ENCODE data around the gene RASEF. TPM values are rescaled to one million over a fixed set of nuclear protein-coding genes. Genes with fewer than 3 reads are reported as not detected.

RASEF gene
- total and polyA plus RNA-seq, 10 of the 15 experiments (the other 5 are each of a cell fraction or from before 2014, with no cell fraction given), result under 0.01 to 0.04 (median 0.01) TPM; not detected in 7

DNA sequence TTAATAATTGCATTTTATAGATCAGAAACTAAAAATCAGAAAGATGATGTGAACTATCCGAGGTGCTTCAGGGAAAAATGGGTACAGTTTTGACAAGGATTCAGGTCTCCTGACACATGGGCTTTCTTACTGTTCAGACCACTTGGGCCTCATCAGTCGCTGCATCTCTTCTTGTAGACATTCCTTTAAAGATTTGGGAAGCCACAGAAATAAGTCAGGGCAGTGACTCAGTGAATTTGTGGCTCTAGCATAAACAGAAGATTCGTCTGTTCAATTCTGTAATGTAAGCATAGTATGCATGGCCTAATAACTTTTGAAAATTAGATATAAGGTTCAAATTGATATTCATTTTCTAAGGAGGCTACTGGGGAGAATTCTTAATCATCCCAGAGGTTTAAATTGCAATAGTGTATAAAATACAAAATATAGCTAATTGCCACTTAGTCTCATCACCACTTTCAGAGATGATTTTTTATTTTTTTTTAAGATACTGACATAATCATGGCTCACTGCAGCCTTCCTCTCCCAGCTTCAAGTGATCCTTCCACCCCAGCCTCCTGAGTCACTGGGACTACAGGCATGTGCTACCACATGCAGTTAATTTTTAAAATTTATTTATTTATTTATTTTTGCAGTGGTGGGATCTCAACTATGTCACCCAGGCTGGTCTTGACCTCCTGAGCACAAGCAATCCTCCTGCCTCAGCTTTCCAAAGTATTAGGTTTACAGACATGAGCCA is 48.9 kb downstream of the RASEF start:
- Histone ChIP-seq H3K4me3 (no peak overlapping the region), H2AFZ (ENCODE audit: control insufficient read depth, low read depth, low read length) (no peak overlapping the region), H3K27ac (ENCODE audit: control insufficient read depth, insufficient read depth) (no peak overlapping the region), H3K9me3 (replicated peaks; ENCODE audit: control insufficient read depth, insufficient read depth, low read length) (no peaks in the 10 kb centered on the region), H3K79me2 (ENCODE audit: control insufficient read depth, insufficient read depth, low read length) (no peaks in the 10 kb centered on the region), H4K20me1 (ENCODE audit: control insufficient read depth, insufficient read depth) (no peaks in the 10 kb centered on the region), H3K4me2 (ENCODE audit: control insufficient read depth, insufficient read depth) (no peak overlapping the region), H3K27me3 (replicated peaks in 1 of 2; ENCODE audit: control insufficient read depth in 2 of 2, insufficient read depth in 2 of 2, low read length in 1 of 2) (no peaks in the 10 kb centered on the region), H3K9ac (ENCODE audit: control insufficient read depth, insufficient read depth, low read length) (no peak overlapping the region), H3K4me1 (ENCODE audit: control insufficient read depth, insufficient read depth, low read length) (no peaks in the 10 kb centered on the region), H3K36me3 (ENCODE audit: control insufficient read depth in 2 of 2, insufficient read depth in 2 of 2, low read length in 1 of 2) (no peaks in the 10 kb centered on the region)
- DNase-seq (ENCODE audit: low read depth, low spot score) (no peak), ATAC-seq (no peak), FAIRE-seq (no peak)
- in situ Hi-C loops (cut with MboI) (no loop called here), intact Hi-C loops (cut with micrococcal nuclease; ENCODE audit: unreplicated experiment) (no loop called here)
- SMC1A ChIA-PET (ENCODE audit: uncharacterized antibody, unreplicated experiment), result interaction anchor here (0.9 to 1.0 kb wide), 2 partner anchors 28 to 42 kb away, joined by 3 read pairs; no protein-coding TSS in a partner anchor
- 2% methylated on average over 3 of the region's 3 CpGs for WGBS (ENCODE audit: insufficient coverage, insufficient replicate concordance, low lambda C conversion rate, missing lambda C conversion rate)
- no peak for TF ChIP-seq SIX5 (IDR thresholded peaks at IDR 0.05; ENCODE audit: low read depth, low read length, severe bottlenecking)
- TF ChIP-seq ZNF384 (IDR thresholded peaks at IDR 0.05; ENCODE audit: borderline replicate concordance, low read depth, low read length), result no peak
- TF ChIP-seq FOXK2 (IDR thresholded peaks at IDR 0.05), result no peak
- no peak for TF ChIP-seq KLF5 (IDR thresholded peaks at IDR 0.05; ENCODE audit: partially characterized antibody)
- POLR2A ChIA-PET, result no interaction called here
- RAD21 ChIA-PET (ENCODE audit: unreplicated experiment), result no interaction called here
- BruUV-seq (replicated peaks), result no TSS peak
- CTCF ChIA-PET, result interaction anchor here (0.6 kb wide), 1 partner anchor 582 kb away, joined by 3 read pairs; no protein-coding TSS in a partner anchor

GRCh38 chr9:83012922-83013838 is 49.8 kb downstream of the RASEF start:
- Histone ChIP-seq H3K4me1 (ENCODE audit: control insufficient read depth, insufficient read depth, low read length) (no peaks in the 10 kb centered on the region), H3K27ac (ENCODE audit: control insufficient read depth, insufficient read depth) (no peak overlapping the region), H2AFZ (ENCODE audit: control insufficient read depth, low read depth, low read length) (no peak overlapping the region), H4K20me1 (ENCODE audit: control insufficient read depth, insufficient read depth) (no peaks in the 10 kb centered on the region), H3K4me3 (no peak overlapping the region), H3K79me2 (ENCODE audit: control insufficient read depth, insufficient read depth, low read length) (no peaks in the 10 kb centered on the region), H3K36me3 (ENCODE audit: control insufficient read depth in 2 of 2, insufficient read depth in 2 of 2, low read length in 1 of 2) (no peaks in the 10 kb centered on the region), H3K4me2 (ENCODE audit: control insufficient read depth, insufficient read depth) (no peak overlapping the region), H3K27me3 (replicated peaks in 1 of 2; ENCODE audit: control insufficient read depth in 2 of 2, insufficient read depth in 2 of 2, low read length in 1 of 2) (no peaks in the 10 kb centered on the region), H3K9me3 (replicated peaks; ENCODE audit: control insufficient read depth, insufficient read depth, low read length) (no peaks in the 10 kb centered on the region), H3K9ac (ENCODE audit: control insufficient read depth, insufficient read depth, low read length) (no peak overlapping the region)
- no peak for DNase-seq (ENCODE audit: low read depth, low spot score)
- in situ Hi-C loops (cut with MboI) (no loop called here), intact Hi-C loops (cut with micrococcal nuclease; ENCODE audit: unreplicated experiment) (no loop called here)
- 4% methylated on average over 7 of the region's 7 CpGs for WGBS (ENCODE audit: insufficient coverage, insufficient replicate concordance, low lambda C conversion rate, missing lambda C conversion rate)
- no peak for FAIRE-seq
- ChIA-PET POLR2A (no interaction called here), CTCF (no interaction called here), RAD21 (ENCODE audit: unreplicated experiment) (no interaction called here), SMC1A (ENCODE audit: uncharacterized antibody, unreplicated experiment) (interaction anchor here (0.9 to 1.0 kb wide), 2 partner anchors 29 to 42 kb away, joined by 3 read pairs; no protein-coding TSS in a partner anchor)
- no TSS peak for BruUV-seq (replicated peaks)
- ATAC-seq, result no peak
- TF ChIP-seq BRCA1 (IDR thresholded peaks at IDR 0.05; ENCODE audit: low read depth, low read length) (no peak), ZNF622 (IDR thresholded peaks at IDR 0.05) (no peak), ZBTB33 (IDR thresholded peaks at IDR 0.05) (no peak), ATF3 (IDR thresholded peaks at IDR 0.05; ENCODE audit: borderline replicate concordance, extremely low read depth, low read depth, low read length) (no peak)
- TF ChIP-seq, protein P1, sequence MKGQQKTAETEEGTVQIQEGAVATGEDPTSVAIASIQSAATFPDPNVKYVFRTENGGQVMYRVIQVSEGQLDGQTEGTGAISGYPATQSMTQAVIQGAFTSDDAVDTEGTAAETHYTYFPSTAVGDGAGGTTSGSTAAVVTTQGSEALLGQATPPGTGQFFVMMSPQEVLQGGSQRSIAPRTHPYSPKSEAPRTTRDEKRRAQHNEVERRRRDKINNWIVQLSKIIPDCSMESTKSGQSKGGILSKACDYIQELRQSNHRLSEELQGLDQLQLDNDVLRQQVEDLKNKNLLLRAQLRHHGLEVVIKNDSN (IDR thresholded peaks at IDR 0.05; ENCODE audit: borderline replicate concordance, extremely low read length, insufficient read depth, low read depth, low read length), result no peak
